ENCODE measurements around the gene HOXD4. TPM values are rescaled to one million over a fixed set of nuclear protein-coding genes. Genes with fewer than 3 reads are reported as not detected.

Gene HOXD4
- total and polyA plus RNA-seq, 9 donors: 6.2 to 16.5 (median 11.6) TPM

DNA sequence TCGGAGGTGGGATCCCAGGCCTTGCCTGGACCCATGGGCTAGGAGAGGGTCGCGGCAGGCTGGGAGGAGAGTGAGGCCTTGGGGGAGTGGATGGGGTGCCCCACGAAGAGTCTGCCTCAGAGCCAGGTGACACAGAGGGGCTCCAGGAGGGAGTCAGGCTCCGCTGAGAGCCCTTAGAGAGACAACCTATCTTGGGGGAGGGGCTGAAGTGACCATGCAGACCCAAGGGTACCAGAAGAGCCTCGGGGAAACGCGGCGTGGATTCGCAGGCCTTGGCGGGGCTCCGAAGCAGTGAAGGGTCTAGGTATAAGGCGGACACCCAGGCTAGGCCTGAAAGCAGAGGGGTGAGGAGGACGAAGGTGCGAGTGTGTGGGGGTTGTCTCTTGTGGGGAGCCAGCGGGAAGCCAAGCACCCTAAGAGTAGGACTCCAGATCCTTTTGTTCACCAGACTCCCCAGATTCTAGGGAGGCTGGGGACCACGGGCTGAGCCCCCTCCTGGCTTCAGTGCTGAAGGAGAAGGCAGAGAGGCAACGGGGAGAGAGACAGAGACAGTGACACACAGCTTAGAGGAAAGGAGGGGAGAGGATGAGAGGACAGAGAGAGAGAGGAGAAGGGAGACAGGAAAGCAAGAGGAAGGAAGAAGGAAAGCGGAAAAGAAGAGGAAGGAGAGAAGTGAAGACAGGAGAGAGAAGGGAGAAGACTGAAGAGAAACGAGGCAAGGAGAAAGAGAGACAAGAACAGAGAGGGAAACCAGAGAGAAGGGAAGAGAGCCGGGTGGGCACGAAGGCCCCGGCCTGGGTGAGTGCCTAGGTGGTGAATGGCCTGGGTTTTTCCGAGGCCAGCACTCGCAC, 45.4 kb upstream of the HOXD4 start:
- Histone ChIP-seq H3K4me3 (peak overlapping the region; percentile 43), H3K9me3 (no peaks in the 10 kb centered on the region), H3K4me1 (ENCODE audit: insufficient read depth) (peaks cover 5% of the 10 kb centered on the region), H3K27me3 (no peaks in the 10 kb centered on the region), H3K36me3 (no peaks in the 10 kb centered on the region), H3K27ac (no peak overlapping the region)
- peak in 1 of 5 donors; percentile 11 for DNase-seq
- 28 to 70% (median 37%) methylated on average over 25 of the region's 25 CpGs for WGBS, 3 donors
- TF ChIP-seq, protein P1, sequence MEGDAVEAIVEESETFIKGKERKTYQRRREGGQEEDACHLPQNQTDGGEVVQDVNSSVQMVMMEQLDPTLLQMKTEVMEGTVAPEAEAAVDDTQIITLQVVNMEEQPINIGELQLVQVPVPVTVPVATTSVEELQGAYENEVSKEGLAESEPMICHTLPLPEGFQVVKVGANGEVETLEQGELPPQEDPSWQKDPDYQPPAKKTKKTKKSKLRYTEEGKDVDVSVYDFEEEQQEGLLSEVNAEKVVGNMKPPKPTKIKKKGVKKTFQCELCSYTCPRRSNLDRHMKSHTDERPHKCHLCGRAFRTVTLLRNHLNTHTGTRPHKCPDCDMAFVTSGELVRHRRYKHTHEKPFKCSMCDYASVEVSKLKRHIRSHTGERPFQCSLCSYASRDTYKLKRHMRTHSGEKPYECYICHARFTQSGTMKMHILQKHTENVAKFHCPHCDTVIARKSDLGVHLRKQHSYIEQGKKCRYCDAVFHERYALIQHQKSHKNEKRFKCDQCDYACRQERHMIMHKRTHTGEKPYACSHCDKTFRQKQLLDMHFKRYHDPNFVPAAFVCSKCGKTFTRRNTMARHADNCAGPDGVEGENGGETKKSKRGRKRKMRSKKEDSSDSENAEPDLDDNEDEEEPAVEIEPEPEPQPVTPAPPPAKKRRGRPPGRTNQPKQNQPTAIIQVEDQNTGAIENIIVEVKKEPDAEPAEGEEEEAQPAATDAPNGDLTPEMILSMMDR (IDR thresholded peaks at IDR 0.05): no peak
- intact Hi-C loops (cut with DNase I): loop anchor here in 1 of 4 donors (10.0 kb wide), 1 partner anchor 1771 kb away; the partner anchor contains the start of gene SP9

DNA sequence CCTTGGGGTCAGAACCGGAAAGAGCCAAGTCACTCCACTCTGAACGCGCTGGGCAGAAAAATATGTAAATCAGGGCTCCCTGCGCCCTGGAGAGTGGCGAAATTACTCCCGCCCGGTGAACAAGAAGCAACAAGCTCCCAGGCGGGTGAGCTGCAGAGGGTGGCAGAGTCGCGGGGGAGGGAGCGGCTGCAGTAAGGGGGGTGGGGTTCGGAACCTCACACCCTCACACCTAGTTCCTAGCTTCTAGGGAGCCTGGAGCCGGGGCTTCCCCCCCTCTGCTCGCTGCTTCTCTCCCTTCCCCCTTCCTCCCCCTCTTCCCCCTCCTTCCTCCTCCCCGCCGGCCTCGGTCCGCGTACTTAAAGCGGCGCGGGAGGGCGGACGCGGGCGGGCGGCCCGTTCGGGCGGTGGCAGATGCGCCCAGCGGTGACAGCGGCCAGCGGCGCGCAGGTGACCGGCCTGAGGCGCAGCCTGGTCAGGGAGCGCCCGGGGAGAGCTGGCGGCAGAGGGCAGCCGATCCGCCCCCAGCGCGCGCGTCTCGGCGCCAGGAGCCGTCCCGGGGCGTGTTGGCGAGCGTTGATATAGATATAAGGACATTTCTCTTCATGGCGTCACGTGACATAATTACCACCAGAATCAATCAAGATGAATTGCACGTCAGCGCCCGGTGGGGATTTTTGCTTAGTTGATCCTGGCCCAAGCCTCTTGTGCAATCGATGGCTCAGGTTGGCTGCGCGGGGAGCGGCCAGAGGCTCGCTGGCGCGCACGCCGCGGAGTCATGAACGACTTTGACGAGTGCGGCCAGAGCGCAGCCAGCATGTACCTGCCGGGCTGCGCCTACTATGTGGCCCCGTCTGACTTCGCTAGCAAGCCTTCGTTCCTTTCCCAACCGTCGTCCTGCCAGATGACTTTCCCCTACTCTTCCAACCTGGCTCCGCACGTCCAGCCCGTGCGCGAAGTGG, 44.5 kb upstream of the HOXD4 start, which contains the start of gene HOXD11:
HOXD11 (plus strand) TSS at position 700 of the 959 bp plus-strand sequence; CDS start at position 776, 76 bp downstream.
- no peak for TF ChIP-seq EP300 (IDR thresholded peaks at IDR 0.05)
- peaks cover 1% of the 10 kb centered on the region for H3K27me3 ChIP-seq

DNA sequence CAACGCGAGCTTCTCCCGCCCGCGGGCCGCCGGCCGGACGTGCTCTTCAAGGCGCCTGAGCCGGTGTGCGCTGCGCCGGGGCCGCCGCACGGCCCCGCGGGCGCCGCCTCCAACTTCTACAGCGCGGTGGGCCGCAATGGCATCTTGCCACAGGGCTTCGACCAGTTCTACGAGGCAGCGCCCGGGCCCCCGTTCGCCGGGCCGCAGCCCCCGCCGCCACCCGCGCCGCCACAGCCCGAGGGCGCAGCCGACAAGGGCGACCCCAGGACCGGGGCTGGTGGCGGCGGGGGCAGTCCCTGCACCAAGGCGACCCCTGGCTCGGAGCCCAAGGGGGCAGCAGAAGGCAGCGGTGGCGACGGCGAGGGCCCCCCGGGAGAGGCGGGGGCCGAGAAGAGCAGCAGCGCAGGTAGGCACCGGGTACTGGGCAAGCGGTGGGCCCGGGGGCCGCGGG, 43.6 kb upstream of the HOXD4 start:
- peak in 1 of 5 donors; percentile 24 for DNase-seq
- Histone ChIP-seq H3K4me1 (ENCODE audit: insufficient read depth) (peaks cover 5% of the 10 kb centered on the region), H3K4me3 (peak overlapping the region; percentile 36), H3K9me3 (no peaks in the 10 kb centered on the region), H3K36me3 (no peaks in the 10 kb centered on the region), H3K27me3 (peaks cover 6% of the 10 kb centered on the region), H3K27ac (no peak overlapping the region)
- TF ChIP-seq POLR2A (IDR thresholded peaks at IDR 0.05): no peak
- no peak for TF ChIP-seq EP300 (IDR thresholded peaks at IDR 0.05)
- TF ChIP-seq, protein P1 (IDR thresholded peaks at IDR 0.05): no peak
- WGBS, 3 donors: 2% methylated on average over 43 to 59 of the region's 59 CpGs
- intact Hi-C loops (cut with DNase I): loop anchor here in 1 of 4 donors (10.0 kb wide), 1 partner anchor 1773 kb away; the partner anchor contains the start of gene SP9

More for the DNA sequence above, 44.5 kb upstream of the HOXD4 start, which contains the start of gene HOXD11:
- peak in 2 of 5 donors; percentile 36 to 53 for DNase-seq
- Histone ChIP-seq H3K36me3 (no peaks in the 10 kb centered on the region), H3K9me3 (no peaks in the 10 kb centered on the region), H3K27ac (no peak within 1 kb of the TSS), H3K4me3 (peak within 1 kb of the TSS; percentile 43), H3K4me1 (ENCODE audit: insufficient read depth) (peaks cover 5% of the 10 kb centered on the region)
- WGBS, 3 donors: 3 to 6% (median 3%) methylated on average over 60 to 85 of the region's 85 CpGs
- intact Hi-C loops (cut with DNase I): loop anchor here in 1 of 4 donors (10.0 kb wide), 1 partner anchor 1772 kb away; the partner anchor contains the start of gene SP9

DNA sequence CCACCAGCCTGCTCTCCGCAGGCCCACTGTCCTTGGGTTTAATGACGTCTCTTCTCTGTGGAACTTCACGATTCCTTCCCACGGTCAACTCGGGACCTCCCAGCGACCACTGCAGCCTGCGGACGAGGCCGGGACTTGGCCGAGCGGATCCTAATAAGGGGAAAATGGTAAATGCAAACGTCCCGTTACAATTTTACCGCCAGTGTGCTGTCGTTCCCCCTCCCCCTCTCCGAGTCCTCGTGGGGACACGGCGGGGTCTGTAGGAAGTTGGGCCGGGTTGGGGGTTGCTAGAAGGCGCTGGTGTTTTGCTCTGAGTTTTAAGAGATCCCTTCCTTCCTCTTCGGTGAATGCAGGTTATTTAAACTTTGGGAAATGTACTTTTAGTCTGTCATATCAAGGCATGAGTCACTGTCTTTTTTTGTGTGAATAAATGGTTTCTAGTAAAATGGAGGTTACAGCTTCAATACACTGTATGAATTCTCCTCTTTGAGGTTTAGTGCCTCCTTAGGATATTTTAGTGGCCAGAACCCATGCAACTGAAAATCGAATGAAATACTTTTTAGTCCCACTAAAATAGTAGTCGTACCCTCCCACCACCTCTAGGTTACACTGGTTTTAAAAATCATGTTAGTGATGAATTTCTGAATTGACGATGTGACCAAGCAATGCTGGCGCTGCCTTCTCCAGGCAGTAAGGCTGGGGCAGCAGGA, 42.0 kb upstream of the HOXD4 start:
- Histone ChIP-seq H3K27me3 (peaks cover 6% of the 10 kb centered on the region), H3K9me3 (no peaks in the 10 kb centered on the region), H3K4me1 (ENCODE audit: insufficient read depth) (peaks cover 5% of the 10 kb centered on the region), H3K4me3 (peak overlapping the region; percentile 33), H3K27ac (no peak overlapping the region), H3K36me3 (no peaks in the 10 kb centered on the region)
- no peak for TF ChIP-seq POLR2A (IDR thresholded peaks at IDR 0.05)
- TF ChIP-seq, protein P1 (IDR thresholded peaks at IDR 0.05): no peak
- TF ChIP-seq EP300 (IDR thresholded peaks at IDR 0.05): no peak
- peak in 1 of 5 donors; percentile 9 for DNase-seq
- 31 to 45% (median 32%) methylated on average over 26 of the region's 26 CpGs for WGBS, 3 donors
- intact Hi-C loops (cut with DNase I): loop anchor here in 1 of 4 donors (10.0 kb wide), 1 partner anchor 1775 kb away; the partner anchor contains the start of gene SP9
